Thyroid gland (tissue), 4 donors: Measurements from ENCODE around the gene POLR2L.

ENCODE experiments used
- CTCF ChIP-seq, 6 experiments: fragments of 200-600 bp in 3 of 6; fragments of 450-650 bp in 3 of 6; sonication (generic) in 3 of 6; IDR thresholded peaks; one replicate each; pipeline ENCODE4 v1.5.1; 2016 to 2019; ENCODE audit warnings: antibody characterized with exemption in 6 of 6, mild to moderate bottlenecking in 2 of 6, inconsistent platforms in 1 of 6, moderate library complexity in 1 of 6
- POLR2A ChIP-seq, 2 donors: fragments of 450-650 bp; IDR thresholded peaks; one replicate each; pipeline ENCODE4 v1.6.1; 2017; ENCODE audit warnings: antibody characterized with exemption in 2 of 2, mild to moderate bottlenecking in 2 of 2, moderate library complexity in 1 of 2

GRCh38 chr11:847876-848275 is 5.5 kb upstream of the POLR2L start:
- TF ChIP-seq CTCF (IDR thresholded peaks at IDR 0.05) (no peak), POLR2A (IDR thresholded peaks at IDR 0.05) (no peak)
